SH-SY5Y (cell line): Measurements from ENCODE around the gene PTPN6.

Source experiments
- GATA2 ChIP-seq: IDR thresholded peaks from 2 replicates; pipeline ENCODE4 v1.6.1; 2011; ENCODE audit warnings: mild to moderate bottlenecking, low read depth, low read length
- GATA3 ChIP-seq: IDR thresholded peaks from 2 replicates; pipeline ENCODE4 v1.6.1; 2011; ENCODE audit warnings: low read depth, mild to moderate bottlenecking, low read length, moderate library complexity

GRCh38 chr12:6968426-6968825 is 17.3 kb downstream of the PTPN6 start:
- TF ChIP-seq GATA3 (no peak), GATA2 (no peak)
